ENCODE measurements around the gene PSMA5.
"Not testable (repeated sequence)": the region's sequence is repeated elsewhere in the genome, so short reads cannot be mapped to it uniquely, and the experiment has no call there.

The PSMA5 gene

GRCh38 chr1:109399326-109399957, 26.8 kb downstream of the PSMA5 start:
- peak; percentile 77 for FAIRE-seq
- no peak for DNase-seq (ENCODE audit: insufficient read length, low spot score)
- TF ChIP-seq CTCF (IDR thresholded peaks at IDR 0.05; ENCODE audit: insufficient read depth, missing control alignments) = peak; percentile 70

GRCh38 chr1:109398343-109399225, 27.7 kb downstream of the PSMA5 start:
- FAIRE-seq = no peak
- TF ChIP-seq CTCF (IDR thresholded peaks at IDR 0.05; ENCODE audit: insufficient read depth, missing control alignments) = no peak
- DNase-seq (ENCODE audit: insufficient read length, low spot score) = no peak

GRCh38 chr1:109397581-109398342, 28.5 kb downstream of the PSMA5 start, which contains the start of gene SORT1:
Gene SORT1 (minus strand): TSS chr1:109397918. CDS start chr1:109397892, 26 bp downstream.
- FAIRE-seq = no peak

GRCh38 chr1:109396871-109397580, 29.2 kb downstream of the PSMA5 start:
- DNase-seq (ENCODE audit: insufficient read length, low spot score) (no peak), FAIRE-seq (no peak)
- no peak for TF ChIP-seq CTCF (IDR thresholded peaks at IDR 0.05; ENCODE audit: insufficient read depth, missing control alignments)

More at GRCh38 chr1:109397581-109398342, 28.5 kb downstream of the PSMA5 start, which contains the start of gene SORT1:
- TF ChIP-seq CTCF (IDR thresholded peaks at IDR 0.05; ENCODE audit: insufficient read depth, missing control alignments) = no peak
- peak; percentile 56 for DNase-seq (ENCODE audit: insufficient read length, low spot score)

GRCh38 chr1:109396513-109396839, 29.8 kb downstream of the PSMA5 start:
- FAIRE-seq (no peak), DNase-seq (ENCODE audit: insufficient read length, low spot score) (no peak)
- no peak for TF ChIP-seq CTCF (IDR thresholded peaks at IDR 0.05; ENCODE audit: insufficient read depth, missing control alignments)

- DNase-seq (ENCODE audit: insufficient read length, low spot score) (no peak), FAIRE-seq (no peak)
- TF ChIP-seq CTCF (IDR thresholded peaks at IDR 0.05; ENCODE audit: insufficient read depth, missing control alignments) = no peak
Measured at GRCh38 chr1:109395602-109396512, 30.4 kb downstream of the PSMA5 start.

- DNase-seq (ENCODE audit: insufficient read length, low spot score); FAIRE-seq: not testable (repeated sequence)
Measured at GRCh38 chr1:109395282-109395599, 31.0 kb downstream of the PSMA5 start.
